ENCODE results near the gene EMC1.
"Not testable (repeated sequence)": the region's sequence is repeated elsewhere in the genome, so short reads cannot be mapped to it uniquely, and the experiment has no call there.

The EMC1 gene

GRCh38 chr1:19251305-19252196, at the start of gene EMC1, which contains the start of gene MRTO4:
TSS of gene EMC1 (minus strand) at chr1:19251524. CDS start at chr1:19251509, 15 bp downstream.
TSS of gene MRTO4 (plus strand) at chr1:19251805. CDS start at chr1:19251836, 31 bp downstream.
- DNase-seq (ENCODE audit: low read depth in 2 of 2), result peak; percentile 74 to 78

DNA sequence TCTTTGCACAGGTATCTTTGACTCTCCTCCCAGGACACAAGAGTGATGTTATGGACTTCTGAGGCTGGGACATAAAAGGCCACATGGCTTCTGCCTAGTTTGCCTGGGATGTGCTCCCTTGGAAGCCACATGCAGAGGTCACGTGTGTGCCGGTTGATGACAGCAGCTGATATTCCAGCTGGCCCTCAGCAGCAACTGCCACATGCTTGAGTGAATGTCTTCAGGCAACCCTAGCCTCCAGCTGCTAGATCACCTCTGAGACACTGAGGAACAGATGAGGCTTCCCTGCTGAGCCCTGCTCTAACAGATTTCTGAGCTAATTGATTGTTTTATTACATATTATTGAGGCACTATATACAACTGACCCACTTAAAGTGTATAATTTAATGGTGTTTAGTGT, 48.9 kb upstream of the EMC1 start:
- DNase-seq (ENCODE audit: low read depth in 2 of 2), result no peak

GRCh38 chr1:19294638-19295037, 43.3 kb upstream of the EMC1 start:
- no peak for DNase-seq (ENCODE audit: low read depth in 2 of 2)

DNA sequence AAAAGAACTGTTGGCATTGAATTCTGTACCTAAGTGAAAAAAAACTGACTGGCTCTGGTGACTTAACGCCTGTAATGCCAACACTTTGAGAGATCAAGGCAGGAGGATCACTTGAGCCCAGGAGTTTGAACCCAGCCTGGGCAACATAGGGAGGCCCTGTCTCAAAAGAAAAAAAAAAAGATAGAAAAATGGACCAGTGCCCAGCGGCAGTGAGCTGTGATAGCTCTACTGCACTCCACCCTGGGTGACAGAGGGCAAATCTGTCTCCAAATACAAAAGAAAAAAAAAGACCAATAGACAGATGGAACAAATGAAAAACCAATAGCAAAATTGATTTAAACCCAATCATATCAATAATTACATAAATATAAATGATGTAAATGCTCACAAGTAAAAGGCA, 37.9 kb upstream of the EMC1 start:
- DNase-seq (ENCODE audit: low read depth in 2 of 2), result no peak

DNA sequence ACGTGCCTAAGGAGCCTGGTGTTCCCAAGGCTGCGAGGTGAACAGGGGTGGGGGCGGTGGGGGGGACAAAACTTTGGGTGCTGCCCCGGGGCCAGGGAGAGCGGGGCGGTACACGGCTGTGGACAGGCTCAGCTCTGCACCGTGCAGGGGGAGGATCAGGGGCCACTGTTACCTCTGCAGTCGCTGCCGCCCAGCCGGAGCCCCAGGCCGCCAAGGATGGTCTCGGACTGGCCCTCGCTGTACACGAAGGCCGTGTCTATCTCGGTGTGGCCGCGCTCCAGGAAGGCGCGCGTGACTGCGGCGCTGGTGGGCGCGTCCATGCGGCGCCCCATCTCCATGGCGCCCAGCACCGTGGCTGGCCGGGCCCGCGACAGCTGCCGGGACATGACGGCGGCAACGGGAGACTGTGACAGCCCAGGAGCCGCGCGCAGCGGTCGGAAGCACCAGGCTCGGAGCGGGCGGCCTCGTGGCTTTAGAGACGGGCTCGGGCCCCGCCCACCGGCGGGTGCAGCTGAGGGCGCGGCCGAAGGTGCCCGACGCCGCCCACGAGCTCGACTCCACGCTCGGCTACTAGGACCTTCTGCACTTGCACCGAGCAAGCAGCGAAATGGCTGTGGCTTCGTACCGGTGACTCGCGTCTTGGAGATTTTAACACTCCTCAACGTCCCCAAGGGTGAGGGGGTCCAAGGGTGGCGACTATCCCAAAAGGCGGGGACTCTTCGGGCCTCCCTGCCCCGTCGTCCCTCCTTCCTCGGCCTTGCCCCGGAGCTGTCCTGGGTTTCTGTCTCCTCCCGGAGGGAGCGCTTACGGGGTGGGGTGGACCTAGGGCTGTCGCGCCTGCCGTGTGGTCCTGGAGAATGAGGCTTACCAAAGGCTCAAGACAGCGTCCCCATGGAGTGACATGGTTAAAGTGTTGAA, 37.3 kb upstream of the EMC1 start, which contains the start of gene AKR7A3:
Gene AKR7A3 (minus strand): TSS at position 447 of the 918 bp plus-strand sequence. CDS start 61 bp downstream, at position 386.
- not testable (repeated sequence) for DNase-seq (ENCODE audit: low read depth in 2 of 2)

GRCh38 chr1:19287436-19288185, 36.3 kb upstream of the EMC1 start:
- no peak for DNase-seq (ENCODE audit: low read depth in 2 of 2)

- DNase-seq (ENCODE audit: low read depth in 2 of 2), result not testable (repeated sequence)
Measured at GRCh38 chr1:19285807-19286206, 34.5 kb upstream of the EMC1 start.

GRCh38 chr1:19285366-19285765, 34.0 kb upstream of the EMC1 start:
- not testable (repeated sequence) for DNase-seq (ENCODE audit: low read depth in 2 of 2)

DNA sequence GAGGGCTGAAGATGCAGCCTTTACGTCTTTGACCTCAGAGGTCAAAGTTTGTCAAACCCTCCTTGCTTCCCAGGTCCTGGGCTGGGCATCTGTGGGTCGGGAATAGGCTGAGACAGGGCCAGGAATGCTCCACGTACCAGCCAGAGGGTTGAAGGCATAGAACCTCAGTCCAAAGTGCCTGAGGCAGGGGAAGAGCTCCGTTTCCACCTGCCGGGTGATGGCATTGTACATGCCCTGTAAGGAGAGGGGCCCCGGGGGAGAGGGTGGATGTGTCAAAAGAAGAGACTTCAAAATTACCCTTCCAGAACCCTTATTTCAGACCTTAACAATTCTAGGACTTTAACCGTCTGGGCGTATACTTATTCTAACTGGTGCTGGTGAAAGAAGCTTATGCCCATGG, 33.6 kb upstream of the EMC1 start:
- DNase-seq (ENCODE audit: low read depth in 2 of 2), result no peak

DNA sequence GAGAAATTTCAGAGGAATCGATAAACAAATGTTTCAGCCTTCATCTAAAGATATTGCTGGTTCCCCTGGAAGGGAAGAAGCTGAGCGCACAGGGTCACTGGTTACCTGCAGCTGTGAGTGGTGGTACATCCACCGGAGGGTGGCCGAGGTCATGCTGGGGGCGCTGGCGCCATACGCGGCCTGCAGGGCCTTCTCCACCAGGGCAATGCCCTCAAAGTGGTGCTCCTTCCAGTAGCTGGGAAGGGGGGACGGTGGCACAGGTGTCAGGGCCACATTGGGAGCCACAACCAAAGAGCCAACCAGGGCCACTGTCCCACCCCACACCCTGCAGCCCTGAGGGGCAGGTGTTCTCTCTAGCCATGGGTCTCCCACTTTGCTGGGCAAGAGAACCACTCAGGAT, 32.6 kb upstream of the EMC1 start:
- DNase-seq (ENCODE audit: low read depth in 2 of 2), result no peak

DNA sequence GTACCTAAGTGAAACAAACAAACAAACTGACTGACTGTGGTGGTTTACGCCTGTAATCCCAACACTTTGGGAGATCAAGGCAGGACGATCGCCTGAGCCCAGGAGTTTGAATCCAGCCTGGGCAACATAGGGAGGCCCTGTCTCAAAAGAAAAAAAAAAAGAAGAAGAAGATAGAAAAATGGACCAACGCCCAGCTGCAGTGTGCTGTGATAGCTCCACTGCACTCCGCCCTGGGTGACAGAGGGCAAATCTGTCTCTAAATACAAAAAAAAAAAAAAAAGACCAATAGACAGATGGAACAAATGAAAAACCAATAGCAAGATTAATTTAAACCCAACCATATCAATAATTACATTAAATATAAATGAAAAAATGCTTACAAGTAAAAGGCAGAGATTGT, 23.3 kb upstream of the EMC1 start:
- DNase-seq (ENCODE audit: low read depth in 2 of 2), result no peak

- DNase-seq (ENCODE audit: low read depth in 2 of 2), result not testable (repeated sequence)
Measured at GRCh38 chr1:19273844-19274531, 22.7 kb upstream of the EMC1 start.

DNA sequence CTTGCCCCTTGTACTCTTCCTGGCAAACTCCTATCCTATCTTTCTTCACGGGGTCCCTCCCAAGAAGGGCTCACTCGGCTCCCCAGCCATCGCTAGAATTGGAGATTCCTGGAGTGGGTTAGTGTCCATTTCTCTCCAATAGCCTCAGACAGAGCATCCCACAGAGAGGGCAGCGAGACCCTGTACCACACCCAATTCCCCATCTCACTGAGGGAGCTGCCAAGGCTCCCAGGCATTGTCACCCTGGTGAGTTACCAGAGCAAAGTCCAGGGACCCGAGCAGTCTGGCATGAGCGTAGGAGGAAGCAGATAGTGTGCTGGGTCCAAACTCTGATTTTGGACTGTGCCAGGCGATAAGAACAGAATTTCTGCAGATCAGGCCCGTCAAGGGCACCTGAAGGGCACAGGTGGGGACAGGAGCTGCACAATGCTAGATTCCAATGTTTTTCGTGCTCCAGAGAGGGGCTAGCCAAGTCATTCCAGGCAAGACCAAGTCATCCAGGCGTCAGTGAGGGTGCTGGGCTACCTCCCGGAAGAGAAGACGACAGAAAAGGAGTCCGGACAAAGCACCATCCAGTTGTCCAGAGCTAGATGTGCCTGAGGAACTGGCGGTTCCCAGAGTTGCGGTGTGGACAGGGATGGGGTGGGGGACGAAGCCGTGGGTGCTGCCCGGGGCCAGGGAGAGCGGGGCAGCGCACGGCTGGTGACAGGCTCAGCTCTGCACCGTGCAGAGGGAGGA, 22.0 kb upstream of the EMC1 start:
- DNase-seq (ENCODE audit: low read depth in 2 of 2), result no peak

DNA sequence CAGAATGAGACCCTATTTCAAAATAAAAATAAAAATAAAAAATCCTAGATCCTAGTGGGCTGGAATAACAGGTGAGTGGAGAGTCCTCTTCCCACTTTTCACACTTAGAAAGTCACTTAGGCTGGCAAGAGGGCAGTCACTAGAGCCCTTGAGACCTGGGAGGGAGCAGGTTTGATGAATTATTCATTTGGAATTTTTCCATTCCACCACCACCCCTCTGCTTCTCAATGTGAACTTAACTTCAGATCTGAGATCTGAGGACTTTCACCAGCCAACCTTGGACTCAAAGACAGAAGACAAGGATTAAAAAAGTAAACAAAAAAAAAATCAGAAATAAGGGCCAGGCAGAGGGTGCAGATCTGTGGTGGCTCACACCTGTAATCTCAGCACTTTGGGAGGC, 20.7 kb upstream of the EMC1 start:
- DNase-seq (ENCODE audit: low read depth in 2 of 2), result no peak

GRCh38 chr1:19270343-19270730, 19.0 kb upstream of the EMC1 start:
- not testable (repeated sequence) for DNase-seq (ENCODE audit: low read depth in 2 of 2)

DNA sequence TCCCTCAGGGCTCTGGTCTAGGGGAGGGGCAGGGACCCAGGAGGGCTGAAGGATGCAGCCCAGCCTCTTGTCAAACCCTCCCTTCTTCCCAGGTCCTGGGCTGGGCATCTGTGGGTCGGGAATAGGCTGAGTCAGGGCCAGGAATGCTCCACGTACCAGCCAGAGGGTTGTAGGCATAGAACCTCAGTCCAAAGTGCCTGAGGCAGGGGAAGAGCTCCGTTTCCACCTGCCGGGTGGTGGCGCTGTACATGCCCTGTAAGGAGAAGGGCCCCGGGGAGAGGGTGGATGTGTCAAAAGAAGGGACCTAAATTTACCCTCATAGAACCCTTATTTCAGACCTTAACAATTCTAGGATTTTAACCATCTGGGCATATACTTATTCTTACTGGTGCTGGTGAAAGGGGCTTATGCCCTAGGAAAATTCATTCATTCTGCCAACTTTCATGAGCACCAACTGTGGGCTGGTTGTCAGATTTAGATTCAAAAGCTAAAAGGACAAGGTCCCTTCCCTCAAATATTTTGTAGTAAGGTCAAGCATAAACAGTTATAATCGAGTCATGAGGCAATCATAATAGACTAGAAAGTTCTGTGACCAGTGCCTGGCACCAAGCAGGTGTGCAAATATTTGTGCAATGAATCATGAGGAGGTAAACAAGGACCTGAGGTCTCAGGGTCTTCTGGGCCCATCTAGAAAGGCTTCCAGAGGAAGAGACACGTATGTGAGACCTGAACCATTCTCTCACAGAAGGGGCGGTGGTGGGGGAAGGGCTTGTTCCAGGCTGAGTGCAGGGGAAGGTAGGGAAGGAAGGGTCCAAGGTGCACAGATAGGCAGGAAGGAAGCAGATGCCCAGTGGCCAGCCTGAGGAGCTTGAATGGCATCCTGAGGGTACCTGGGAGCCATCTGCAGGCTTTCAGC, 18.4 kb upstream of the EMC1 start:
- not testable (repeated sequence) for DNase-seq (ENCODE audit: low read depth in 2 of 2)

- DNase-seq (ENCODE audit: low read depth in 2 of 2), result no peak
Measured at GRCh38 chr1:19268445-19268844, 17.1 kb upstream of the EMC1 start.

GRCh38 chr1:19262744-19263143, 11.4 kb upstream of the EMC1 start:
- DNase-seq (ENCODE audit: low read depth in 2 of 2), result no peak

- no peak for DNase-seq (ENCODE audit: low read depth in 2 of 2)
Measured at GRCh38 chr1:19262047-19262446, 10.7 kb upstream of the EMC1 start.

Data from activated CD8-positive, alpha-beta memory T cell treated with anti-CD3 and anti-CD28 coated beads for 4 hours (primary cell).